C4-2B (cell line): ENCODE results near the gene IL17RD.

ENCODE experiments used
- ZFX ChIP-seq: fragments of 450-650 bp; IDR thresholded peaks from 2 replicates; pipeline ENCODE4 v1.6.1; 2017
- TF ChIP-seq, protein P1 (sequence below): fragments of 450-650 bp; conservative IDR thresholded peaks from 2 replicates; pipeline ENCODE4 v1.5.1; 2017; ENCODE audit warnings: mild to moderate bottlenecking

DNA sequence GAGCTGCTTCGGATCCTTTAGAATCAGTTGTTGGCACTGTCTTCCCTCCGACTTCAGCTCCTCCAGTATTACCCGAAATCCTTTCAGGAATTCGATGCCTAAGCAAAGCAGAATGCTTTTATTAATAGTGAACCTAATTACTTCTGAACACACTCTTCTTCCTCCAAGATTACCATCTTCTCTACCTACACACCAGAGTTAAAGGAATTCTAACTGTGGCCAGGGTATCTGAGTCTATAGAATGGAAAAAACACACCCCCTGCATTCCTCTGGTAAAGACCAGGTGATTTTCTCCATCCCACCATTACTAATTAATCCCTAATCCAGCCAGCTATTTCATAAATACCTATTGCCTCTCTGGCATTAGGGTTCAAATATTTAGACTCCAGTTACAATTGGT is 54.9 kb downstream of the IL17RD start:
- TF ChIP-seq, protein P1, sequence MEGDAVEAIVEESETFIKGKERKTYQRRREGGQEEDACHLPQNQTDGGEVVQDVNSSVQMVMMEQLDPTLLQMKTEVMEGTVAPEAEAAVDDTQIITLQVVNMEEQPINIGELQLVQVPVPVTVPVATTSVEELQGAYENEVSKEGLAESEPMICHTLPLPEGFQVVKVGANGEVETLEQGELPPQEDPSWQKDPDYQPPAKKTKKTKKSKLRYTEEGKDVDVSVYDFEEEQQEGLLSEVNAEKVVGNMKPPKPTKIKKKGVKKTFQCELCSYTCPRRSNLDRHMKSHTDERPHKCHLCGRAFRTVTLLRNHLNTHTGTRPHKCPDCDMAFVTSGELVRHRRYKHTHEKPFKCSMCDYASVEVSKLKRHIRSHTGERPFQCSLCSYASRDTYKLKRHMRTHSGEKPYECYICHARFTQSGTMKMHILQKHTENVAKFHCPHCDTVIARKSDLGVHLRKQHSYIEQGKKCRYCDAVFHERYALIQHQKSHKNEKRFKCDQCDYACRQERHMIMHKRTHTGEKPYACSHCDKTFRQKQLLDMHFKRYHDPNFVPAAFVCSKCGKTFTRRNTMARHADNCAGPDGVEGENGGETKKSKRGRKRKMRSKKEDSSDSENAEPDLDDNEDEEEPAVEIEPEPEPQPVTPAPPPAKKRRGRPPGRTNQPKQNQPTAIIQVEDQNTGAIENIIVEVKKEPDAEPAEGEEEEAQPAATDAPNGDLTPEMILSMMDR: no peak
- TF ChIP-seq ZFX: no peak
